Cardiac septum (tissue), 1 donor: Measurements from ENCODE around the gene CISD1. TPM values are rescaled to one million over a fixed set of nuclear protein-coding genes. Genes with fewer than 3 reads are reported as not detected.
A peak's percentile ranks its signal among the peaks of the same experiment; 100 is the strongest.
"Not testable (repeated sequence)": the region's sequence is repeated elsewhere in the genome, so short reads cannot be mapped to it uniquely, and the experiment has no call there.

Experiments used
- DNase-seq: peaks from one replicate; pipeline ENCODE4 v3.0.0-alpha.2; 2020; ENCODE audit warnings: low spot score
- intact Hi-C: fragments of 100-400 bp; cut with DNase I; formaldehyde crosslinking; loops from one replicate; pipeline ENCODE4 v1.14.0; 2022
- long read RNA-seq: library from polyadenylated mRNA; unstranded; transcript quantifications from one replicate; pipeline ENCODE4 v2.0.0, GENCODE V29; 2021
- total RNA-seq: library from RNA; stranded (reverse); fragmentation: NEBNext Ultra II Directional; extraction: Animal tissue kit (Norgen Biotek cat#: 25700); gene quantifications from one replicate; pipeline ENCODE4 v1.2.1, GENCODE V29; 2021
- donor health status: DM: no; HTN: no; CAD: no.

CISD1 gene
- 149 TPM for total RNA-seq
- long read RNA-seq, transcript CISD1-201 (3 exons, 2,479 nt): major isoform, 125 of 143 reads
- long read RNA-seq, partial matches to known transcripts: 1 of 143 reads
- long read RNA-seq, other reads (novel, unspliced or antisense): 17 of 143 reads

DNA sequence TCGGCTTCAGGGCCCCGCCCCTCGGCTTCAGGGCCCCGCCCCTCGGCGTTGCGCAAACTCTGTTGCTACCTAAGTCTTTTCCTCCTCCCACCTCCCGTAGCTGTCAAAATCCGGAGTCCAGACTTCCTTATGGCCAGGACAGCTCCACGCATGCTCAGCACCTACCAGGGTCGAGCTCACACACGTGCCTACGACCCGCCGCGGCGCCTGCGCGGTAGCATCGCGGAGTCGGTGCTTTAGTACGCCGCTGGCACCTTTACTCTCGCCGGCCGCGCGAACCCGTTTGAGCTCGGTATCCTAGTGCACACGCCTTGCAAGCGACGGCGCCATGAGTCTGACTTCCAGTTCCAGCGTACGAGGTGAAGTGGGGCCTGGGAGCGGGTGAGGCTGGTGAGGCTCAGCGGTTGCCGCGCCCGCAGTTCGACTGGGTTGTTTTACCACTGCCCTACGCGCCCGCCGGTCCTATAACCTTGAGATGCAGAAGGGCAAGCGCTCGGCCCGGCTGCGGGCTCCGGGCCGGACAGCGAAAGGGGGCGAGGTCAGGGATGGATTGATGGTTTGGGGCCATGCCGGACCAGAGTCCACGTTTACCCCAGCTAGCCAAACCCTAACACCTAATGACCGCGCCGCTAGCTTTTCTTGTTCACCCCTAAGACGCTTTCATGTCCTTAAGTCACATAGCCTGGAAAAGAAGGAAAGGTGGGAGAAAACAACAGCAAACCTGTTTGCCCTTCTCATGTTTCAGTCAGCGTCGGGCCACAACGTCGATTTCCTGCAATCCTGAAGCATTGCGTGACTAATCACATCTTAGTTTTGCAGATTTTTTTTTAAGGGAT is at the start of gene CISD1:
TSS of gene CISD1 (plus strand) at position 217 of the 836 bp plus-strand sequence. CDS start at position 329, 112 bp downstream.
- DNase-seq: peak; percentile 98
- intact Hi-C loops: no loop called here

DNA sequence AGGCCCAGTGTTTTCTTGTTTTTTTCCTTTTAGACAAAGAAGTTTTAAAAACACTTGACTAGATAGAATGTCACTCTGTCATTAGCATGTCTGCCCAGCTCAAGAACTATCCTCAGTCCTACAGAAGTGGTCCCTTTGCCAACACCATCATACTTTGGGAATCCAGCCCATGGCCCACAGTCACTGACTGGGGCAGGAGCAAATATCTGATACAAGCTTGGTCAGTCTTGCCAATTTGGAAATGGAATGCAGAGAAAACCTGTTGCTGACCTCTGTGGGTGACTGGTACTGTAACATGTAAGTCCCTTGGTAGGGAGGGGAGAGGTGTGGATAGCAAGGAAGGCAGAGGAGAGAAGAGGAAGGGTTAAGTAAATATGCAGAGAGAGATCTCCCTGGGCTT is 49.1 kb upstream of the CISD1 start:
- intact Hi-C loops: no loop called here
- no peak for DNase-seq

DNA sequence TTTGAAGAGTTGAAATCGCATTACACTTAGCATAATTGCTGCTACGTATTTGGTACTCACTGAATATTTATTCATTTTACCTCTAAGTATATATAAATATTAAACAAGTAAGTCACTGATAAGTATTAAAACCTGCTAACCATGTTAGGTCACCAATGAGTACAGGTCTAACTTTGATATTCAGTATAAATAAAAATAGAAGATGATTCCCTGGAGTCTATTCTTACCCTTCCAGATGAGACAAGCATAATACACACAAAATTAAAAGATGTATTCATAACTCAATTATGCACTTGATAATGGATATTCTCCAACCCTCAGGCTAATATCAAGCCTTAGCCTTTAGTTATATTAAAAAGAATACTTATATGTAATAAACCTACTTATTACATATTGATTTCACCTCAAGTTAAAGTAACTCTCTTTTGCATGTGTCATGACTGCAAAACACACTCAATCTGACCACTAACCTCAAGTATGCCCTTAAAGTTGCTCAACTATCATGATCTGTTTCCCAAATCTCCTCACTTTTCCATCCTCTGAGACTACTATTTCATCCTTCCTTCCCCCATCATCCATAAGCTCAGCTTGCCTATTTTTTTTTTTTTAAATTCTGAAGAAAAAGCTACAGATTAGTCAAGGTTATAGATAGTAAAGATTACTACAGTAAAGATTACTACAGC is 48.1 kb upstream of the CISD1 start:
- DNase-seq: no peak
- intact Hi-C loops: no loop called here

DNA sequence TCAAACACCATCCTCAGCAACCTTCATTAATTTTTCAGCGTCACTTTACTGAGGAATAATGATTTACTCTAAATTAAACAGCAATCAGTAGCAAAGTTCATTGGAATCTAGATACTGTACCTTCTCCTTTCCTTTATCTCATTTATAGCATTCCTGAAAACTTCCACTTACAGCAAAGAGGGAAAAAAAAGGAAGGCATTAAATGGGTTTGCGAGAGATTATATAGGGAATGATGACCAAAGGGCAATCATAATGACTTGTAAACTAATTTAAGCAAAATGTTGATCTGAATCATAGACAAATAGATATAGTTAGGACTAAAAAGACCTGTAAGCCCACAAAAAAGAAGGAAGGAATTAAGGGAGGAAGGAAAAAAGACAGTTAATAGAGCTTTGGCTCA is 43.3 kb upstream of the CISD1 start:
- intact Hi-C loops: no loop called here
- no peak for DNase-seq

DNA sequence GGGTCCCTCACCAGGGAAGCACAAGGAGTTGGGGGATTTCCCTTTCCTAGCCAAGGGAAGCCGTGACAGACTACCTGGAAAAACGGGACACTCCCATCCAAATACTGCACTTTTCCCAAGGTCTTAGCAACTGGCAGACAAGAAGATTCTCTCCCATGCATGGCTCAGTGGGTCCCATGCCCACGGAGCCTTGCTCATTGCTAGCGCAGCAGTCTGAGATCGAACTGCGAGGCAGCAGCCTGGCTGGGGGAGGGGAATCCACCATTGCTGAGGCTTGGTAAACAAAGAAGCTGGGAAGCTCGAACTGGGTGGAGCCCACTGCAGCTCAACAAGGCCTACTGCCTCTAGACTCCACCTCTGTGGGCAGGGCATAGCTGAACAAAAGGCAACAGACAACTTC is 39.1 kb upstream of the CISD1 start:
- intact Hi-C loops, DNase-seq: not testable (repeated sequence)

DNA sequence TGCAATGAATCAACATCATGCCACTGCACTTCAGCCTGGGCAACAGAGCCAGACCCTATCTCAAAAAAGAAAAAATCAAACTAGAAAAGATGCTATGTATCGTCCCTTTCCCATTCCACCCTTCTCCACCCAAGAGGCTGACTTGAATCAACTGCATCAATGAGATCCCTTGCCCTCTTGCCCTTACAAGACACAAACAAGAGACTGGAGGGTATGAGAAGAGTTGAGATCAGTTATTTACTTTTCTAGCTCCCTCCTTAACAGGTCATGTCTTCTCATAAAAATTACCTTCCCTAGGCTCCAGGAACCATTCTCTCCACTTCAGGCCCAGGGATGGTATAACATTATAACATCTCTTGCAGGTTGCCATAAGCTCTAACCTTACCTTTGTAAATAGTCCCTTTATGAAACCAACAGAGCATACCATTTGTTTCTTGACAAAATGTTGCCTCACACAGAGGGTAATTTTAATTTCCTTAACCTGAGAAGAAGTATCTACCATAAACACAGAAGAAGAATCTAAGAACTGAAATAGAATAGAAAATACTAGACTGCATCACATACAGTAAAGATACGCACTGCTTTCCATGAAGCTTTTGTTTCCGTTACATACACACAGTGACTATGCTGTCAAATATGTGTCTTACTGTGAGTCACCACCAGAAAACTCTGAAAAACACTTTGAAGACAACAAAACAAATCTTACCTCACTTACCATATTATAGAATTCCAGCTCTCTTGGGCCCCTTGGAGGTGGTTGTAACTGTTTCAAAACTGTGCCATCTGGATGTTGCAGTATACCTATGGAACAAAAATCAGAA is 31.7 kb upstream of the CISD1 start:
- DNase-seq: no peak
- intact Hi-C loops: no loop called here

DNA sequence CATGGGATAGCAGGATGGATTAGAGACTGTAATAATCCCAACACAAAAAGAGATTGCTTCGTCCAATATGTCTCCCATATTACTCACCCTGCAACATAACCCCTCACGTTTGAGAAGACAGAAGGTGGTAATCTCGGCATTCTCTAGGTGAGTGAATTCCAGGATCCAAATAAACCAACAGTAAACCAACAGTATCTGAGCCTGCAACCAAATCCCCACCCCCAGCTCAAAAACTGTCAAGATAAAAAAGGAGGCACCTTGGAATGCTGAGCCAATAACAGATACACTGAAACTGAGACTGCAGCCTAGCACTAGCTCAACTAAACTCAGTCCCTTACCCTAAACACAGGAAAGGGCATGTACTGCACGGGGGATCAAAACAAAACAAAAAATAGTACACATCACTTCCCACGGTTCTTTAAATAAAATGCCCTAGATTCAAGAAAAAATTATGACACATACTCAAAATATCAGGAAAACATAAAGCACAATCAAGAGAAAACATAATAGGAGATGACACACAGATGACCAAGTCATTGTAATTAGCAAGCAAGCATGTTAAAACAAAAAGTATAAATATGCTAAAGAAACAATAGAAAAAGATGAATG is 29.3 kb upstream of the CISD1 start:
- intact Hi-C loops: no loop called here
- no peak for DNase-seq

DNA sequence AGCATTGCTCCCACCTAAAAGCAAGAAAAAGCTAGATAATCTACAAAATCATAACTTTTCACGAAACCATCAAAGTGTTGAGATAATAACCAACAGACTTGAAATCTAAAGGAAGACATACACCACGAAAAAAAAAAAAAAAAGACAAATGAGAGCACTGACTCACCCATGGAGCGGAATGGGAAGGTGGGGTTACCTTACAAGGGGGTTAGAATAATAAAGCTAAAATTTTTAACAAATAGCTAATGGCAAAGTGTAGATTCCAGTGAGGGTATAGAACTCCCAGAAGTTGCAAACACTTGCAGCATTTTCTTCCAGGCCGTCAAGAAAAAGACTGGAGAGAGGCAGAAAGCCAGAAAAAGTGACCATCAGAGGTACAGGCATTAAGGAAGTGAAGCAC is 28.4 kb upstream of the CISD1 start:
- intact Hi-C loops: no loop called here
- no peak for DNase-seq

DNA sequence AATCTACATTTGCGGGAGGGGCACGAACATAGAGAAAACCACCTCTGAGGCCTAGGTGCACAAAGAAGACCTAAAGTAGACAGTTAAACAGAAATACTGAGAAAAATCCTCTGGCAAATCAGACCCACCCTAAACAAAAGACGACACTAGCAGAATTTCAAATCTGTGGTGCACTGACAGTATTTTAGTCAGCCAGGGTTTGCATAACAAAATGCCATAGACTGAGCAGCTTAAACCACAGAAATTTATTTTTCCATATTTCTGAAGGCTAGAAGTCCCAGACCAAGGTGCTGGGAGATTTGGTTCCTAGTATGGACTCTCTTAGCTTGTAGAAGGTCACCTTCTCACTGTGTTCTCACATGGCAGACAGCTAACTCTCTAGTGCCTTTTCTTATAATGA is 27.6 kb upstream of the CISD1 start:
- intact Hi-C loops: no loop called here
- no peak for DNase-seq

DNA sequence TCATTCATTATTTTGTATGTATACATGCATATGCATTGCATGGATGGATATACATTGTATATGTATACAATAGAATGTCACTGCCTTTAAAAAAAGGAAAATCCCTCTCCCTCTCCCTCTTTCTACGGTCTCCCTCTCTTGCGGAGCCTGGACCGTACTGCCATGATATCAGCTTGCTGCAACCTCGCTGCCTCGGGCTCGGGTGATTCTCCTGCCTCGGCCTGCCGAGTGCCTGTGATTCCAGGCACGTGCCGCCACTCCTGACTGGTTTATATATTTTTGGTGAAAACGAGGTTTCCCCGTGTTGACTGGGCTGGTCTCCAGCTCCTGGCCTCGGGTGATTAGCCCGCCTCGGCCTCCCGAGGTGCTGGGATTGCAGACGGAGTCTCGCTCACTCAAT is 25.7 kb upstream of the CISD1 start:
- intact Hi-C loops: no loop called here
- DNase-seq: no peak

DNA sequence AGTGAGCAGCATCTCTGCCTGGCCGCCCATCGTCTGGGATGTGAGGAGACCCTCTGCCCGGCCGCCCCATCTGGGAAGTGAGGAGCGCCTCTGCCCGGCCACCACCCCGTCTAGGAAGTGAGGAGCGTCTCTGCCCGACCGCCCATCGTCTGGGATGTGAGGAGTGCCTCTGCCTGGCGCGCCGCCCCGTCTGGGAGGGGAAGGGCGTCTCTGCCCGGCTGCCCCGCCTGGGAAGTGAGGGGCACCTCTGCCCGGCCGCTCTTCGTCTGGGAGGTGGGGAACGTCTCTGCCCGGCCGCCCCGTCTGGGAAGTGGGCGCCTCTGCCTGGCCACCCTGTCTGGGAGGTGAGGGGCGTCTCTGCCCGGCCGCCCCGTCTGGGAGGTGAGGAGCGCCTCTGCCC is 25.2 kb upstream of the CISD1 start:
- DNase-seq, intact Hi-C loops: not testable (repeated sequence)

DNA sequence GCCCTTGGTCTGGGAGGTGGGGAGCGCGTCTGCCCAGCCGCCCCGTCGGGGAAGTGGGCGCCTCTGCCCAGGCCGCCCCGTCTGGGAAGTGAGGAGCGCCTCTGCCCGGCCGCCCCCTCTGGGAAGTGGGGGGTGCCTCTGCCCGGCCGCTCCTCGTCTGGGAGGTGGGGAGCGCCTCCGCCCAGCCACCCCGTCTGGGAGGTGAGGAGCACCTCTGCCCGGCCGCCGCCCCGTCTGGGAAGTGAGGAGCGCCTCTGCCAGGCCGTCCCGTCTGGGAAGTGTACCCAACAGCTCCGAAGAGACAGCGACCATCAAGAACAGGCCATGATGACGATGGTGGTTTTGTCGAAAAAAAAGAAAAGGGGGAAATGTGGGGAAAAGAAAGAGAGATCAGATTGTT is 24.7 kb upstream of the CISD1 start:
- DNase-seq, intact Hi-C loops: not testable (repeated sequence)

DNA sequence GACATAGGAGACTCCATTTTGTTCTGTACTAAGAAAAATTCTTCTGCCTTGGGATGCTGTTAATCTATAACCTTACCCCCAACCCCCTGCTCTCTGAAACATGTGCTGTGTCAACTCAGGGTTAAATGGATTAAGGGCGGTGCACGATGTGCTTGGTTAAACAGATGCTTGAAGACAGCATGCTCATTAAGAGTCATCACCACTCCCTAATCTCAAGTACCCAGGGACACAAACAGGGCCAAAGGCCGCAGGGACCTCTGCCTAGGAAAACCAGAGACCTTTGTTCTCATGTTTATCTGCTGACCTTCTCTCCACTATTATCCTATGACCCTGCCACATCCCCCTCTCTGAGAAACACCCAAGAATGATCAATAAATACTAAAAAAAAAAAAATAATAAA is 24.3 kb upstream of the CISD1 start:
- DNase-seq, intact Hi-C loops: not testable (repeated sequence)

DNA sequence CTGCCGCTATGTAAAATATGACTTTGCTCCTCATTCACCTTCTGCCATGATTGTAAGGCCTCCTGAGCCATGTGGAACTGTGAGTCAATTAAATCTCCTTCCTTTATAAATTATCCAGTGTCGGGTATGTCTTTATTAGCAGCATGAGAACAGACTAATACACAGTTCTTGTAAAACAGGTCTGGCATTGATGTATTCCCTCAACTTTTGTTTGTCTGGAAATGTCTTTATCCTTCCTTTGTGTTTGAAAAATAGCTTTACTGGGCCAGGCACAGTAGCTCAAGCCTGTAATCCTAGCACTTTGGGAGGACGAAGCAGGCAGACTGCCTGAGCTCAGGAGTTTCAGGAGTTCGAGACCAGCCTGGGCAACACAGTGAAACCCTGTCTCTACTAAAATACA is 15.8 kb upstream of the CISD1 start:
- intact Hi-C loops: no loop called here
- DNase-seq: no peak

DNA sequence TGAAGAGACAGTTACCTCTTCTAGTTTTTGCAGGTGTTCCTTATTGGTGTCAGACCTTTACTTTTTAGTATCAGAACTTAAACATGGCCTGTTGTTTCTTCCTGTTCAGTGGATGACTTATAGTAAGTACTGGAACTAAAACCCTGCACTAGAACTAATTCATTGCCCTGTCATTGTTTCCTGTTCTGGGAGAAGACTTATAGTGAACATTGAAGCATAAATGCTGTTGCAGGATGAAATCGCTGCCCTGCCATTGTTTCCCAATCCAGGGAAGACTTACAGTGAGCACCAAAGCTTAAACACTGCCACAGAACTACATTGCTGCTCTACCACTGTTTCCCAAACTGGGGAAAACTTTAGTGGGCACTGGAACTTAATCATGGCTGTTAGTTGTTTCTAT is 14.3 kb upstream of the CISD1 start:
- intact Hi-C loops: no loop called here
- no peak for DNase-seq

DNA sequence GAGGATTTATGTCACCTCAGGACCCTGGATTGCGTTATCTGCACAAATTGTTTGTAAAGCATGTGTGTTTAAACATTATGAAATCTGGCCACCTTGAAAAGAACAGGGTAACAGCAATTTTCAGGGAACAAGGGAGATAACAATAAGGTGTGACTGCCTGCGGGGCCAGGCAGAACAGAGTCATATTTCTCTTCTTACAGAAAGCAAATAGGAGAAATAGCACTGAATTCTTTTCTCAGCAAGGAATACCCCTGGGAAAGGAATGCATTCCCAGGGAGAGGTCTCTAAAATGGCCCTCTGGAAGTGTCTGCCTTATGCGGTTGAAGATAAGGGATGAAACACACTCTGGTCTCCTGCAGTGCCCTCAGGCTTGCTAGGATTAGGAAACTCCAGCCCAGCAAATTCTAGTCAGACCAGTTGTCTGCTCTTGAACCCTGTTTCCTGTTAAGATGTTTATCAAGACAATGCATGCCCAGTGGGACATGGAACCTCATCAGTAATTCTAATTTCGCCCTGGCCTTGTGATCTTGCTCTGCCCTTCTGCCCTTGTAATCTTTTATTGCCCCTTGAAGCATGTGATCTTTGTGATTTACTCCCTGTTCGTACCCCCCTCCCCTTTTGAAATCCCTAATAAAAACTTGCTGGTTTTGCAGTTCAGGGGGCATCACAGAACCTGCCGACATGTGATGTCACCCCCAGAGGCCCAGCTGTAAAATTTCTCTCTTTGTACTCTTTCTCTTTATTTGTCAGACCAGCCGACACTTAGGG is 12.8 kb upstream of the CISD1 start:
- DNase-seq, intact Hi-C loops: not testable (repeated sequence)

DNA sequence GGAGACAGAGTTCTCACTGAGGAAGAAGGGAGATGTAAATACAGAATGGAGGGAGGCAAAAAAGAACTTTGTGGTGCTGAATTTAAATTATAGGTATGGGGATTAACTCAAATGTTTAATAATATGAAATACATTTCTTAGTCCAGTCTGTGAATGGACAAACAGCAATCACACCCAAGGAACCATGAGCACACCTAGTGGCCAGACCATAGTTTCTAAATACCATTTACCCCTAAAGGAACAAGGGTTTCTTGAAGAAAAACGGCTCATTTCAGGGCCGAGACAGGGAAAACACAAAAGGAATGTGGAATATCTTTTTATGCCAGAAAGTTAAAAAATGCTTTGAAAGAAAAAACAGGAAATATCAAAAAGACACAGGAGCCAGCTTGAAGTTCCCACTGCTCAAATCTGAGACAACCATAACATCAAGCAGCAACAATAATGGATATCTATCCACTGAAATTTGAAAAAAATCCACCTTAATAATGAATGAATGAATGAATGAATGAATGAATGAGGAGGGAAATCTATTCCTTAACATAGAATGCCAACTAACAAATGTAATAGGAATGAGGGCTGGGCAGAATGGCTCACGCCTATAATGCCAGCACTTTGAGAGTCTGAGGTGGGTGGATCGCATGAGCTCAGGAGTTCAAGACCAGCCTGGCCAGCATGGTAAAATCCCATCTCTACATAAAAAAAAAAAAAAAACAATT is 9.8 kb upstream of the CISD1 start:
- intact Hi-C loops: no loop called here
- no peak for DNase-seq

DNA sequence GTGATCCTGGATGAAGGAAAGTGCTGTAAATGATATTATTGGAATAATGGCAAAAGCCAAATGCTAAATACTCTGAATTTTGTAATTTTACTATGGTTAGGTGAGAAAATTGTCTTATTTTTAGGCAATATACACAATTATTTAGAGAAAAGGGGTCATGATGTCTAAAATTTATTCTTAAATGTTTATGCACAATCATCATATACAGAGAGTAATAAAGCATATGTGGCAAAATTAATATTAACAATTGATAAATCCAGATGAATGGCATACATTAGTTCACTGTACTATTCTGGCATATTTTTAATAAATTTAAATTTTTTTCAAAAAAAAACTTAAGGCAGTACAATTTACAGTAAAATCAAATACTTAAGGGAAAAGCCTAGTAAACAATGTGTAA is 8.6 kb upstream of the CISD1 start:
- intact Hi-C loops: no loop called here
- DNase-seq: no peak
